Tibial nerve (tissue), 3 donors: ENCODE measurements around the gene SNX18.

Source experiments
- CTCF ChIP-seq, 5 experiments: fragments of 200-600 bp in 3 of 5; fragments of 450-650 bp in 2 of 5; sonication (generic) in 3 of 5; IDR thresholded peaks; one replicate each; pipeline ENCODE4 v1.5.1; 2016 to 2019; ENCODE audit warnings: antibody characterized with exemption in 5 of 5, mild to moderate bottlenecking in 3 of 5, moderate library complexity in 2 of 5
- POLR2A ChIP-seq, 2 donors: fragments of 450-650 bp; IDR thresholded peaks; one replicate each; pipeline ENCODE4 v1.6.1; 2017; ENCODE audit warnings: antibody characterized with exemption in 2 of 2, mild to moderate bottlenecking in 2 of 2, moderate library complexity in 2 of 2

- TF ChIP-seq CTCF (IDR thresholded peaks at IDR 0.05) (no peak), POLR2A (IDR thresholded peaks at IDR 0.05) (no peak)
Observed at GRCh38 chr5:54491326-54491725, 26.2 kb upstream of the SNX18 start.
